Testis (tissue), 2 donors: ENCODE data around the gene GLO1.

Experiments
- POLR2A ChIP-seq: fragments of 450-650 bp; IDR thresholded peaks from one replicate; pipeline ENCODE4 v1.6.1; 2017; ENCODE audit warnings: antibody characterized with exemption, mild to moderate bottlenecking, moderate library complexity
- TF ChIP-seq, protein P1 (sequence below), 3 experiments: fragments of 450-650 bp in 2 of 3; fragments of 200-600 bp in 1 of 3; sonication (generic) in 1 of 3; IDR thresholded peaks; one replicate each; pipeline ENCODE4 v1.5.1; 2016 to 2019; ENCODE audit warnings: antibody characterized with exemption in 3 of 3, mild to moderate bottlenecking in 2 of 3, moderate library complexity in 1 of 3

DNA sequence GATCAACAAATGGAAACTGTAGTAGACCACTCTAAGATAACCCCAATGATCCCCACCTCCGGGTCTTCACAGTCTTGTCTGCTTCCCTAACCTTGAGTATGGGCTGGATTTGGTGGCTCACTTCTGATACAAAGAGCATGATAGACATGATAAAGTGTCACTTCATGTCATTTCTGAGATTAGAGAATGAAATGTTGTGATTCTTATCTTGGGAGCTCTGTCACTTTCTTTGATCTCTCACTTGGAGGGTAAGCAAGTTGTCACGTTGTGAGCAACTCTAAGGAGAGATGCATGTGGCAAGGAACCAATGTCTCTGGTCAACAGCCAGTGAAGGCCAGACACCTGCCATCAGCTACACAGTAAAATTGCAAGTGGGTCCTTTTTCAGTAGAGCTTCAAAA lies 3.0 kb upstream of the GLO1 start:
- TF ChIP-seq POLR2A = no peak
- TF ChIP-seq, protein P1, sequence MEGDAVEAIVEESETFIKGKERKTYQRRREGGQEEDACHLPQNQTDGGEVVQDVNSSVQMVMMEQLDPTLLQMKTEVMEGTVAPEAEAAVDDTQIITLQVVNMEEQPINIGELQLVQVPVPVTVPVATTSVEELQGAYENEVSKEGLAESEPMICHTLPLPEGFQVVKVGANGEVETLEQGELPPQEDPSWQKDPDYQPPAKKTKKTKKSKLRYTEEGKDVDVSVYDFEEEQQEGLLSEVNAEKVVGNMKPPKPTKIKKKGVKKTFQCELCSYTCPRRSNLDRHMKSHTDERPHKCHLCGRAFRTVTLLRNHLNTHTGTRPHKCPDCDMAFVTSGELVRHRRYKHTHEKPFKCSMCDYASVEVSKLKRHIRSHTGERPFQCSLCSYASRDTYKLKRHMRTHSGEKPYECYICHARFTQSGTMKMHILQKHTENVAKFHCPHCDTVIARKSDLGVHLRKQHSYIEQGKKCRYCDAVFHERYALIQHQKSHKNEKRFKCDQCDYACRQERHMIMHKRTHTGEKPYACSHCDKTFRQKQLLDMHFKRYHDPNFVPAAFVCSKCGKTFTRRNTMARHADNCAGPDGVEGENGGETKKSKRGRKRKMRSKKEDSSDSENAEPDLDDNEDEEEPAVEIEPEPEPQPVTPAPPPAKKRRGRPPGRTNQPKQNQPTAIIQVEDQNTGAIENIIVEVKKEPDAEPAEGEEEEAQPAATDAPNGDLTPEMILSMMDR (IDR thresholded peaks at IDR 0.05) = no peak
